Vagina (tissue), 2 donors: ENCODE measurements around the gene NEMF. TPM values are rescaled to one million over a fixed set of nuclear protein-coding genes. Genes with fewer than 3 reads are reported as not detected.

Experiments used
- DNase-seq, 2 donors: peaks; one replicate each; pipeline ENCODE4 v3.0.0-alpha.2; 2017; ENCODE audit errors: extremely low spot score in 2 of 2
- H3K27ac ChIP-seq: fragments of 200-600 bp; sonication (generic); one replicate; pipeline ENCODE4 v1.5.1; 2019
- H3K27me3 ChIP-seq: fragments of 200-600 bp; sonication (generic); one replicate; pipeline ENCODE4 v1.5.1; 2019
- H3K36me3 ChIP-seq, 2 donors: fragments of 200-600 bp; sonication (generic); one replicate each; pipeline ENCODE4 v1.5.1; 2017 to 2019
- H3K4me1 ChIP-seq: fragments of 200-600 bp; sonication (generic); one replicate; pipeline ENCODE4 v1.5.1; 2019
- H3K4me3 ChIP-seq, 2 donors: fragments of 200-600 bp; sonication (generic); 1 replicate in 1 of 2; 2 replicates in 1 of 2; pipeline ENCODE4 v1.5.1; 2016 to 2019
- H3K9me3 ChIP-seq: fragments of 200-600 bp; sonication (generic); one replicate; pipeline ENCODE4 v1.5.1; 2019
- CTCF ChIP-seq, 3 experiments: fragments of 450-650 bp in 2 of 3; fragments of 200-600 bp in 1 of 3; sonication (generic) in 1 of 3; IDR thresholded peaks; one replicate each; pipeline ENCODE4 v1.5.1; 2017 to 2019; ENCODE audit warnings: antibody characterized with exemption in 3 of 3, mild to moderate bottlenecking in 2 of 3, moderate library complexity in 2 of 3
- POLR2A ChIP-seq, 2 donors: fragments of 450-650 bp; IDR thresholded peaks; one replicate each; pipeline ENCODE4 v1.6.1; 2017; ENCODE audit warnings: antibody characterized with exemption in 2 of 2, mild to moderate bottlenecking in 2 of 2, moderate library complexity in 2 of 2
- POLR2AphosphoS5 ChIP-seq, 2 donors: sonication (generic); formaldehyde crosslinking; IDR thresholded peaks; one replicate each; pipeline ENCODE4 v1.9.0; 2017; ENCODE audit warnings: antibody characterized with exemption in 2 of 2, mild to moderate bottlenecking in 2 of 2, low read depth in 1 of 2; ENCODE audit not compliant: insufficient read depth in 1 of 2
- intact Hi-C: fragments of 100-400 bp; cut with DNase I; formaldehyde crosslinking; loops from one replicate; pipeline ENCODE4 v1.15.1; 2023
- total RNA-seq: library from RNA; depleted of rRNA; stranded (reverse); fragments of >200 nt; gene quantifications from one replicate; pipeline ENCODE4 v1.2.3, GENCODE V29; 2016

NEMF gene
- total RNA-seq, 1 donor from 2014 or later = 77.8 TPM

DNA sequence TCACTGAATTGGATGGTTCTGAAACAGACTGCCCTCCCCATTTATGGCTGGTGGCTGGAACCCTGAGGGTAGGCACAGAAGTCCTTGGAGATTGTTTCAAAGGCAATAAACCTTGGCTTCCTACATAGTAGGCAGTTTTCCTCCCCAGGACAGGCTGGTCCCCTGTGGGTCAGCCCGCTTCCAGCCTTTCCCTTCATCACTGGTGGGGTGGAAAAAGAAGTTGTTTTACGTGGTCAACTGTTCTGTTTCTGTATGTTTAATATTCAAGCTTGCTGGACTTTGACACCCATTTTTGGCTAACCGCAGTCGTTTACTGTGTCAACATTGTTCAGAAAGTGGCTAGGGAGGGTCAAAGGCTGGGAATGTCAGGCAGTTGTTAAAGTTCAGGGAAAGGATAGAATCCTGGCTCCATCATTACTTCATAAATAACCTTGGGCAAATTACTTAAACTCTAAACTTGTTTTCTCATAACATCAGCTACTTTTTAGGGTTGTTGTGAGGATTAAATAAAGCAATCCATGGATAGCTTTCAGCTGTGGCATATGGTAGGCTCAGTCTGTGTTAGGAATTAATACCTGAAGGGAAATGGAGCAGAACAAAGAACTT, 82.3 kb downstream of the NEMF start:
- intact Hi-C loops = no loop called here
- no peak overlapping the region for H3K27ac ChIP-seq
- DNase-seq = no peak
- no peak for TF ChIP-seq POLR2AphosphoS5 (IDR thresholded peaks at IDR 0.05; ENCODE audit: insufficient read depth in 1 of 2, low read depth in 1 of 2)
- no peak for TF ChIP-seq POLR2A (IDR thresholded peaks at IDR 0.05)
- no peak for TF ChIP-seq CTCF (IDR thresholded peaks at IDR 0.05)
- no peaks in the 10 kb centered on the region for H3K9me3 ChIP-seq
- peaks cover 0 to 20% of the 10 kb centered on the region in 2 donors for H3K36me3 ChIP-seq
- H3K4me1 ChIP-seq = peaks cover 39% of the 10 kb centered on the region
- H3K27me3 ChIP-seq = no peaks in the 10 kb centered on the region
- H3K4me3 ChIP-seq = peak overlapping the region; percentile 88 to 99

DNA sequence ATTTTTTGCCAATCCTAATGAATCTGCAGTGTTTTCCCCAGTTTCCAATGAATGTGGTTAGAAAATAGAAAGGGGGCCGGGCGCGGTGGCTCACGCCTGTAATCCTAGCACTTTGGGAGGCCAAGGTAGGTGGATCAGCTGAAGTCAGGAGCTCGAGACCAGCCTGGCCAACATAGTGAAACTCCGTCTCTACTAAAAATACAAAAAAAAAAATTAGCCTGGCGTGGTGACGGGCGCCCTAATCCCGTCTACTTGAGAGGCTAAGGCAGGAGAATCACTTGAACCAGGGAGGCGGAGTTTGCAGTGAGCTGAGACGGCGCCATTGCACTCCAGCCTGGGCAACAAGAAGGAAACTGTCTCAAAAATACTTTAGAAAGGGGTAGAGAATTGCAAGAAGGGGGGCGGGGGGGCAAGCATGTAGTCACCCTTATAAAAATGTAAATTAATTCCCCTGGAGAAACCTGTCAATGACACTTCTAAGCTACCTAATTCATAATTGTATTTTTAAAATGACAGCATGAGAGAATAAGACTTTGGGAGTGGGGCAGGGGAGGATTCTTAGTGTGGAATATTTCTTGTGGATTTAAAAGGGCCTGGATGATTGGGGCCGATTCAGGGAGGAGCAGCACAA, 82.9 kb downstream of the NEMF start:
- peaks cover 39% of the 10 kb centered on the region for H3K4me1 ChIP-seq
- no peaks in the 10 kb centered on the region for H3K27me3 ChIP-seq

DNA sequence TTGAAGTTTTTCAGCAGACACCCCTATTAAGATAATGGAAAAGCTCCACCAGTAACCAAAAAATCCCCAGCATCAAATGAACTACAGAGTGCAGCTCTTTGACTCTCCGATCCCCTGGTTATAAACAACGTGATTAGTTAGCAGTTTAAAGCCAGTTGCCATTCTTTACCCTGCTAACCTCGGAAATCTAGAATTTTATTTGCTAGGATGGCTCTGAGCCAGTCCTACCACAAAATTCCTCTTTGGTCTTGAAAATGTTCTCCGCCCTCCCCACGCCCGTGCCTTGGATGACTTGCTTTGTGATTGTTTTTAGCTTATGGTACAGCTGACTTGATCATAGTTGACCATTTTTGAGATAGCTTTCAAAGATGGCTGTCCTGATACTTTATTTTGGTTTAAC, 83.4 kb downstream of the NEMF start:
- Histone ChIP-seq H3K4me3 (peak overlapping the region; percentile 88 to 99), H3K27ac (peak overlapping the region; percentile 98), H3K4me1 (peaks cover 39% of the 10 kb centered on the region), H3K27me3 (no peaks in the 10 kb centered on the region), H3K9me3 (no peaks in the 10 kb centered on the region), H3K36me3 (peaks cover 0 to 11% of the 10 kb centered on the region in 2 donors)
- intact Hi-C loops = loop anchor here (5.0 kb wide), 1 partner anchor 137 kb away; no protein-coding TSS in a partner anchor
- DNase-seq = no peak
- TF ChIP-seq POLR2A (IDR thresholded peaks at IDR 0.05) = no peak
- TF ChIP-seq POLR2AphosphoS5 (IDR thresholded peaks at IDR 0.05; ENCODE audit: insufficient read depth in 1 of 2, low read depth in 1 of 2) = no peak
- TF ChIP-seq CTCF (IDR thresholded peaks at IDR 0.05) = no peak

More for the DNA sequence above, 82.9 kb downstream of the NEMF start:
- Histone ChIP-seq H3K36me3 (peaks cover 0 to 14% of the 10 kb centered on the region in 2 donors), H3K4me3 (peak overlapping the region; percentile 88 to 99), H3K27ac (no peak overlapping the region), H3K9me3 (no peaks in the 10 kb centered on the region)
- no peak for TF ChIP-seq POLR2A (IDR thresholded peaks at IDR 0.05)
- TF ChIP-seq CTCF (IDR thresholded peaks at IDR 0.05) = no peak
- intact Hi-C loops = loop anchor here (5.0 kb wide), 1 partner anchor 137 kb away; no protein-coding TSS in a partner anchor
- DNase-seq = no peak

- Histone ChIP-seq H3K9me3 (no peaks in the 10 kb centered on the region), H3K27me3 (no peaks in the 10 kb centered on the region), H3K36me3 (peaks cover 0 to 8% of the 10 kb centered on the region in 2 donors), H3K4me1 (peaks cover 39% of the 10 kb centered on the region), H3K4me3 (peak overlapping the region; percentile 88 to 99), H3K27ac (peak overlapping the region; percentile 98)
- TF ChIP-seq POLR2AphosphoS5 (IDR thresholded peaks at IDR 0.05; ENCODE audit: insufficient read depth in 1 of 2, low read depth in 1 of 2) (no peak), CTCF (IDR thresholded peaks at IDR 0.05) (no peak)
- no peak for DNase-seq
- intact Hi-C loops = loop anchor here (5.0 kb wide), 1 partner anchor 136 kb away; no protein-coding TSS in a partner anchor
Observed at GRCh38 chr14:49768301-49769121, 84.1 kb downstream of the NEMF start.
